Vagina (tissue), 2 donors: Measurements from ENCODE around the gene CAP2. TPM values are rescaled to one million over a fixed set of nuclear protein-coding genes. Genes with fewer than 3 reads are reported as not detected.

ENCODE experiments used
- DNase-seq, 2 donors: peaks; one replicate each; pipeline ENCODE4 v3.0.0-alpha.2; 2017; ENCODE audit errors: extremely low spot score in 2 of 2
- H3K27ac ChIP-seq: fragments of 200-600 bp; sonication (generic); one replicate; pipeline ENCODE4 v1.5.1; 2019
- H3K27me3 ChIP-seq: fragments of 200-600 bp; sonication (generic); one replicate; pipeline ENCODE4 v1.5.1; 2019
- H3K36me3 ChIP-seq, 2 donors: fragments of 200-600 bp; sonication (generic); one replicate each; pipeline ENCODE4 v1.5.1; 2017 to 2019
- H3K4me1 ChIP-seq: fragments of 200-600 bp; sonication (generic); one replicate; pipeline ENCODE4 v1.5.1; 2019
- H3K4me3 ChIP-seq, 2 donors: fragments of 200-600 bp; sonication (generic); 1 replicate in 1 of 2; 2 replicates in 1 of 2; pipeline ENCODE4 v1.5.1; 2016 to 2019
- H3K9me3 ChIP-seq: fragments of 200-600 bp; sonication (generic); one replicate; pipeline ENCODE4 v1.5.1; 2019
- CTCF ChIP-seq, 3 experiments: fragments of 450-650 bp in 2 of 3; fragments of 200-600 bp in 1 of 3; sonication (generic) in 1 of 3; IDR thresholded peaks; one replicate each; pipeline ENCODE4 v1.5.1; 2017 to 2019; ENCODE audit warnings: antibody characterized with exemption in 3 of 3, mild to moderate bottlenecking in 2 of 3, moderate library complexity in 2 of 3
- POLR2A ChIP-seq, 2 donors: fragments of 450-650 bp; IDR thresholded peaks; one replicate each; pipeline ENCODE4 v1.6.1; 2017; ENCODE audit warnings: antibody characterized with exemption in 2 of 2, mild to moderate bottlenecking in 2 of 2, moderate library complexity in 2 of 2
- POLR2AphosphoS5 ChIP-seq, 2 donors: sonication (generic); formaldehyde crosslinking; IDR thresholded peaks; one replicate each; pipeline ENCODE4 v1.9.0; 2017; ENCODE audit warnings: antibody characterized with exemption in 2 of 2, mild to moderate bottlenecking in 2 of 2, low read depth in 1 of 2; ENCODE audit not compliant: insufficient read depth in 1 of 2
- intact Hi-C: fragments of 100-400 bp; cut with DNase I; formaldehyde crosslinking; loops from one replicate; pipeline ENCODE4 v1.15.1; 2023
- total RNA-seq: library from RNA; depleted of rRNA; stranded (reverse); fragments of >200 nt; gene quantifications from one replicate; pipeline ENCODE4 v1.2.3, GENCODE V29; 2016

CAP2 gene
- total RNA-seq, 1 donor from 2014 or later = 9.6 TPM

- Histone ChIP-seq H3K27me3 (no peaks in the 10 kb centered on the region), H3K4me3 (no peak overlapping the region), H3K4me1 (no peaks in the 10 kb centered on the region), H3K36me3 (no peaks in the 10 kb centered on the region), H3K9me3 (no peaks in the 10 kb centered on the region), H3K27ac (no peak overlapping the region)
- no peak for DNase-seq
- intact Hi-C loops = no loop called here
- no peak for TF ChIP-seq POLR2AphosphoS5 (IDR thresholded peaks at IDR 0.05; ENCODE audit: insufficient read depth in 1 of 2, low read depth in 1 of 2)
- no peak for TF ChIP-seq CTCF (IDR thresholded peaks at IDR 0.05)
- no peak for TF ChIP-seq POLR2A (IDR thresholded peaks at IDR 0.05)
Measured at GRCh38 chr6:17450397-17450796, 57.0 kb downstream of the CAP2 start.

- Histone ChIP-seq H3K27ac (no peak overlapping the region), H3K9me3 (no peaks in the 10 kb centered on the region), H3K27me3 (no peaks in the 10 kb centered on the region), H3K36me3 (no peaks in the 10 kb centered on the region), H3K4me1 (no peaks in the 10 kb centered on the region), H3K4me3 (no peak overlapping the region)
- TF ChIP-seq POLR2A (IDR thresholded peaks at IDR 0.05) (no peak), CTCF (IDR thresholded peaks at IDR 0.05) (no peak), POLR2AphosphoS5 (IDR thresholded peaks at IDR 0.05; ENCODE audit: insufficient read depth in 1 of 2, low read depth in 1 of 2) (no peak)
- intact Hi-C loops = no loop called here
- DNase-seq = no peak
Measured at GRCh38 chr6:17450832-17451231, 57.4 kb downstream of the CAP2 start.

- H3K4me3 ChIP-seq = no peak overlapping the region
- peak in 1 of 2 donors; percentile 13 for DNase-seq
- H3K27ac ChIP-seq = no peak overlapping the region
- intact Hi-C loops = no loop called here
- H3K27me3 ChIP-seq = no peaks in the 10 kb centered on the region
- no peaks in the 10 kb centered on the region for H3K9me3 ChIP-seq
- H3K36me3 ChIP-seq = no peaks in the 10 kb centered on the region
- no peaks in the 10 kb centered on the region for H3K4me1 ChIP-seq
- no peak for TF ChIP-seq CTCF (IDR thresholded peaks at IDR 0.05)
- no peak for TF ChIP-seq POLR2AphosphoS5 (IDR thresholded peaks at IDR 0.05; ENCODE audit: insufficient read depth in 1 of 2, low read depth in 1 of 2)
- no peak for TF ChIP-seq POLR2A (IDR thresholded peaks at IDR 0.05)
Measured at GRCh38 chr6:17452096-17452495, 58.7 kb downstream of the CAP2 start.

- peak overlapping the region; percentile 77 for H3K27ac ChIP-seq
- DNase-seq = peak in 1 of 2 donors; percentile 84
- intact Hi-C loops = no loop called here
- TF ChIP-seq CTCF (IDR thresholded peaks at IDR 0.05) (no peak), POLR2A (IDR thresholded peaks at IDR 0.05) (no peak), POLR2AphosphoS5 (IDR thresholded peaks at IDR 0.05; ENCODE audit: insufficient read depth in 1 of 2, low read depth in 1 of 2) (no peak)
- no peaks in the 10 kb centered on the region for H3K9me3 ChIP-seq
- H3K4me1 ChIP-seq = no peaks in the 10 kb centered on the region
- H3K4me3 ChIP-seq = no peak overlapping the region
- no peaks in the 10 kb centered on the region for H3K27me3 ChIP-seq
- H3K36me3 ChIP-seq = no peaks in the 10 kb centered on the region
Measured at GRCh38 chr6:17454316-17455005, 61.1 kb downstream of the CAP2 start.

GRCh38 chr6:17455919-17456318, 62.5 kb downstream of the CAP2 start:
- H3K9me3 ChIP-seq = no peaks in the 10 kb centered on the region

More at GRCh38 chr6:17455919-17456318, 62.5 kb downstream of the CAP2 start:
- intact Hi-C loops = no loop called here
- Histone ChIP-seq H3K27ac (no peak overlapping the region), H3K27me3 (no peaks in the 10 kb centered on the region), H3K4me3 (no peak overlapping the region), H3K4me1 (no peaks in the 10 kb centered on the region), H3K36me3 (no peaks in the 10 kb centered on the region)
- TF ChIP-seq POLR2A (IDR thresholded peaks at IDR 0.05) (no peak), POLR2AphosphoS5 (IDR thresholded peaks at IDR 0.05; ENCODE audit: insufficient read depth in 1 of 2, low read depth in 1 of 2) (no peak), CTCF (IDR thresholded peaks at IDR 0.05) (no peak)
- peak in 1 of 2 donors; percentile 60 for DNase-seq
